Stimulated activated CD4-positive, alpha-beta T cell treated with anti-CD3 and anti-CD28 coated beads, Interleukin-2, amount 100 ng/mL, for 4 hours (primary cell): Measurements from ENCODE around the gene NPR2.

Source experiments
- DNase-seq: peaks from one replicate; pipeline ENCODE4 v3.0.0-alpha.2; 2020; ENCODE audit warnings: low read depth

NPR2 gene

DNA sequence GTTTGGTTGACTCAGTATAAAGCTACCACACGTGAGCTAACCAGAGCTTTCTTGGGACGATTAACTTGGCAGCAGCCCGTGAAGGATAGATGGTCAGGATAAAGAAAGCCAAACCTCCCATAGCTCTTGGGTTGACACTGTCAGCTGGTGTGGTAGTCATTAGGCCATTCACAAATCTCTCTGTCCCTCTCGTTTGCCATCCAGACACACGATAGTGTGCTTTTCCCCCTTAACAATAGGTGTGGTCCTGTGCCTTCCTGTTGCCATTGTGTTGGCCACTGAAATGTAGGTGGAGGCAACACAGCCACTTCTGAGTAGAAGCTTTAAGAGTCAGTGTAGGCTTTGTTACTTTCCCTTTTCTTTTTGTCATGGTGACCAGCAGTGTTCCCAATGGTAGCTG, 67.1 kb downstream of the NPR2 start:
- no peak for DNase-seq
